ENCODE data around the gene PPP1R7.

Gene PPP1R7

DNA sequence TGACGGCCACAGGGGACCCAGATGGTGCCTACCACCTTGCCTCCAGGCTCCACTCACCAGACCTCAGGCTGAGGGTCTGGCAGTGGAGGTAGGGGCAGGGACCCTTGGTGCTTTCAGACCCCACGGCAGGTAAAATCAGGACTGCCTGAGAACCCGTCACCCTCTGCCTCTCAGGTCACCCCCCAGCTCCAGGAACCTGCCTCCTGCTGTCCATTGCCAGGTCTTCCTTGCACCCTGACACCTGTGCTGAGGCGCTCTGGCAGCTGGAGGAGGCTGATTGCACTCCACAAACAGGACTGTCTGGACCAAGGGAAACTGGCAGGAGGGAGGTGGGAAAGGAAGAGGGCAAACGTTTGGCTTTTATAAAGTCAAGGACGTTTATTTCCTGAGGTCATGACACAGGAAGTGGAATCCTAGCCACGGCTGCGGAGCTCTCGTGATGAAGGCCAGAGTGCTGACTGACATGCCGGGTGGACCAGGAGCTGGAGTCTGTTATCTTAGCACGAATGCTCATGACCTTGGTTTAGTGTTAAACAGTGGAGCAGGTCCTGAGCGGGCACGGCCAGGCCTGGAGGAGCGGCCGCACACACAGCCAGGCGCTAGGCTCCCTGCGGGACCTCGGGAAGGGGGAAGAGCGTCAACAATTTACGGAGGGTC is 78.7 kb downstream of the PPP1R7 start:
- no peak for DNase-seq (ENCODE audit: low spot score)

DNA sequence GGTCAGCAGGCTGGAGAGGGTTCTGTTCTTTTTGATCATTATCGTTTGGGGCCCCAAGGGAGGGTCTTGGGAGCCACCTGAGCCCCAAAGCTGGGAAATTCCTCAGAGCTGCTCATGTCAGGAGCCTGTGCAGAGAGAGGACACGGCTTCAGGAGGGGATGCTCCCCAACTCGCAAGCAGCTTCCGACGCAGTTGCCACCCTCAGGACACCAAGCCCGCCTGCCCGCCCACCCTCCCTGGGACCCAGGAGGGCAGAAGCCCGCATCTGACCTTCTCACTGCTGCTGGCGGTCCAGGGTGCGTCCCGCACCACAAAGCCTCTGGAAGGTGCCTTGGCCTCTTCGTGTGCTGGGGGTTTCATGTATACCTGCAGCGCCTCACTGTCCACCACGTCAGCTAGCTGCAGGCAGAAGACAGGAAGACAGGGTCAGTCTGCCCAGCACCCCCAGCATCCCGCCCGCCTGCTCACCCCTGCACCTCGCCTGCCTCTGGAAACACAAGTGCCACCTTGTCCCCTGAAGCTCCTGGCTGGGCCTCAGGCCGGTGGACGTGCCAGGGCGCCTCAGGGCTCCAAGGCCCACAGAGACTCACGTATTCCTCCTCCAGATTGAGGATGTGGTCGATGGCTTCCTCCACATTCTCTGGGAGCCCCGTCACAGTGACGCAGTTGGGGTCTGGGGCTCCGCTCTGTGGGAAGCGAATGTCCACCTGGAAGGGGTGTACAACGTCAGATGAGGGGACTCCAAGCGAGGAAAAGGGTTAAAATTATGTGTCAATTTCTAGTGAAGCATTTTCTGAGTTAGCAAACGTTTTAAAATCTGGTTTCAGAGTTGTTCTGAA is 79.5 kb downstream of the PPP1R7 start:
- DNase-seq (ENCODE audit: low spot score), result no peak

DNA sequence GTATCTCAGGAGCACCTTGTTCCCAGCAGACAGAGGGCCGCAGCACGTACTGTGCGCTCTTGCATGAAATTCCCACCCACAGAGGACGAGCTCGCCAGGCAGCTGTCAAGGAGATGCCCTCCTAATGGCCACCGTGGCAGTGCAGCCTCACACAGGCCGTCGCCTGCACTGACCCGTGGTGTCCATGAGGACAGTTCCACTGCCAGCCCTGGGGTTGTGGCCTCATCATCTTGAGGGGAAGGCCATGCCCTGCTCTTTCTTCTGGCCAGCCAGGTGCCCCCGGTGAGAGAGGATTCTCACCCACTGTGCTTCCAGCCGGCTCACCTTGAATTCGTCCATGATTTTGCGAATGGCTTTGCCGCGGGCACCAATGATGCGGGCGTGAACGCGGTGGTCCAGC is 80.2 kb downstream of the PPP1R7 start:
- no peak for DNase-seq (ENCODE audit: low spot score)

DNA sequence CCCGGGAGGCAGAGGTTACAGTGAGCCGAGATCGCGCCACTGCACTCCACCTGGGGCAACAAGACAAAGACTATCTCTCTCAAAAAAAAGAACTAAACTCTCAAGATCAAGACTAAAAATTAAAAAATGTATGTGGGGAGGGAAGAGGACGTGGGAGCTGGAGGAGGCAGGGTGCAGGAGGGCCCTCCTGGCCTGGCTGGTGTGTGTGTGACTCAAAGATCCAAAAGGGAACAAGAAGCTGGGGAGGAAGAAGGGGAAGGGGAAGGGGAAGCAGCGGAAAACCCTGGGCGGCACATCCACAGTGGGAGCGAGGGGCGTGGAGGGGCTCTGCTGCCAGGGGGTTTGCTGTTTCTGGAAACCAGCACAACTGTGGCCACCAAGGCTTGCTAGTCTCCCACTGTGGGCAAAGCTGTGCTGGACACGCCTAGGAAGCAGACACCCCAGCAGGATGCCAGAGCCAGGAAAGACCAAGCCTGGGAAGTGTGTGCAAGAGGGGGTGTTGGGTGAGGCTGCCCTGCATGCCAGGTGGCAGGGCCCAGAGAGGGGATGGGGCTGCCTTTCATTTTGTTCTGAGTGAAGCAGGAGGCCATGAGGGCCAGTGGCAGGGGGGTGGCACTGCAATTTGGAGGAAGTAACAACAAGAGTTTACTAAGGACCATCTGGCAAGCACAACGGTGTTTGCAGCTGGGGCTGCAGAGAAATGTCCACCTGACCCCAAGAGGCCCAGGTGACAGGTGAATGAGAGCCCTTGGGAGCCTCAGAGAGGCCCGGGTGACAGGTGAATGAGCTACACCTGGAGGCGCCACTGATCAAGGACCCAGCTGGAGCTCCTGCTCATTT is 82.7 kb downstream of the PPP1R7 start:
- DNase-seq (ENCODE audit: low spot score), result no peak
